NCI-H69 (cell line): ENCODE measurements around the gene PDLIM7.

ENCODE experiments used
- DNase-seq: peaks from one replicate; lab custom pipeline; 2025; lab: John Stamatoyannopoulos, UW

The PDLIM7 gene

GRCh38 chr5:177455661-177456590, 41.5 kb downstream of the PDLIM7 start:
- DNase-seq, result peak; percentile 98

- peak; percentile 96 for DNase-seq
Measured at GRCh38 chr5:177455036-177455660, 42.3 kb downstream of the PDLIM7 start.

DNA sequence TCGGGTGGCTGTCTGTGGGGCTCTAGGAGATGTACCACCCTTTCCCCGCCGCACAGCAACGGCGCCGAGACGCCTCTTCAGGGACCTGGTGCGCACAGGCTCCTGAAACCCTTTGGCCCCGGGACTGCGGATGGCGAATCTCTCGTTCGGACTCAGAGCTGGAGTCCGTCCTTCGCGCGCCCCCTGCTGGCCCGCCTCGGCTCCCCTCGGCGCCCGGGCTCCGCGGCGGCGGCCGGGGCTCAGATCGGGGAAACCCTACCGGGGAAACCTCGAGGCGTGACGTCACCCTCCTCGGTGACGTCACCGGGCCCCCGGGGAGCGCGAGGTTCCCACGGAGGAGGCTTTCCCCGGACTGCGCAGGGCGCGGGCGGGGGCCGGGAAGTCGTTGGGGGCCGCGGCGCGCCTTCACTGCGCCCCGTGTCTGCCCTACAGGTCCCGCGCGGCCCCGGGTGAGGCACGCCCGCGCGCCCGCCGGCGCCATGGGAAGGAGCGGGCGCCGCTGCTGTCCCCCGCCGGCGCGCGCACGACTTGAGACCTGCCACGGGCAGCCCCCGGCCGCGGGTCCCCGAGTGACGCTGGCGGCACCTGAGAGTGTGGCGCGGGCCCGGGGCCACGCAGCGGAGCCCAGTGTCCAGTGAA, 42.9 kb downstream of the PDLIM7 start:
- DNase-seq, result peak; percentile 93

- DNase-seq, result peak; percentile 84
Measured at GRCh38 chr5:177453852-177454396, 43.5 kb downstream of the PDLIM7 start.

- peak; percentile 60 for DNase-seq
Measured at GRCh38 chr5:177452688-177453638, 44.4 kb downstream of the PDLIM7 start.

GRCh38 chr5:177450667-177451424, 46.6 kb downstream of the PDLIM7 start:
- DNase-seq, result no peak

DNA sequence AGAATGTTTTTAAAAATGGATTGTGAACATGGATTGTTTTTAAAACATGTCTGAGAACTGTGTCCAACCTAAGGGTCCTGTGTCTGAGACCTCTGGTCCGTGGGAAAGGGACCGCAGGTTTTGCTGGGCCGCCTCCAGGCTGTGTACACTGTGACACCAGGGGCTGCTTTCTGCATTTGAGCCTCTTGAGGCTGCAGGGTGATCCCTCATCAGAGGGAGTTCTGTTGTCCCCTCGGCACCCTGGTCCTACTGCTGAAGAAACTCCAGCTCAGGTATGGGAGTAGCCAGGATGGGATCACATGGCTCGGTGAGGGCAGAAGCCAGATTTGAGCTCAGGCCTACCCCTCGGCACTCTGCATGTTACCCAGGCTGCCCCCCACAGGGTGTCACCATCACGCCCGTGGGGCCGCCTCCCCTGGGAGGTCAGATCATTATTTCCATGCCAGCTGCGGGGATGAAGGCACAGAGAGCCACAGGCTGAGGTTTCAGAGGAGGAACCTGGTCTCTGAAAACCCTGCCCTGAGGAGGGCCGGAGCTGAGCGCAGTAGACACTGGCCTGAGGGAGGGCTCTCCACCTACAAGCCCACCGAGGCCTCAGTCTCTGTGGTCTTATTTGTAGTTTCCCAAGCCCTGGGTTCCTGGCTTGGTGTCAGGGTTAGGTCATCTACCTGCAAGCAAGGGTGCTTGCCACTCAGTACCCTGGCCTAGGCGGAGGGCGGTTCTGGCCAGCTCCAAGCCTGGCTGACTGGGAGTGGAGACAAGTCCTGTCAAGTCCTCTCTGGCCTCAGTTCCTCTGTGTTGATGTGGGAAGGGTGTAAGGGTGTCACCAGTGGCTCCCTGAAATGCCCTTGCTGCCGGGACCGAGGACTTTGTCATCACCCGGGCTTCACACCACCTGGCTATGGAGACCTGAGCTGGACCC, 48.0 kb downstream of the PDLIM7 start:
- DNase-seq, result no peak

DNA sequence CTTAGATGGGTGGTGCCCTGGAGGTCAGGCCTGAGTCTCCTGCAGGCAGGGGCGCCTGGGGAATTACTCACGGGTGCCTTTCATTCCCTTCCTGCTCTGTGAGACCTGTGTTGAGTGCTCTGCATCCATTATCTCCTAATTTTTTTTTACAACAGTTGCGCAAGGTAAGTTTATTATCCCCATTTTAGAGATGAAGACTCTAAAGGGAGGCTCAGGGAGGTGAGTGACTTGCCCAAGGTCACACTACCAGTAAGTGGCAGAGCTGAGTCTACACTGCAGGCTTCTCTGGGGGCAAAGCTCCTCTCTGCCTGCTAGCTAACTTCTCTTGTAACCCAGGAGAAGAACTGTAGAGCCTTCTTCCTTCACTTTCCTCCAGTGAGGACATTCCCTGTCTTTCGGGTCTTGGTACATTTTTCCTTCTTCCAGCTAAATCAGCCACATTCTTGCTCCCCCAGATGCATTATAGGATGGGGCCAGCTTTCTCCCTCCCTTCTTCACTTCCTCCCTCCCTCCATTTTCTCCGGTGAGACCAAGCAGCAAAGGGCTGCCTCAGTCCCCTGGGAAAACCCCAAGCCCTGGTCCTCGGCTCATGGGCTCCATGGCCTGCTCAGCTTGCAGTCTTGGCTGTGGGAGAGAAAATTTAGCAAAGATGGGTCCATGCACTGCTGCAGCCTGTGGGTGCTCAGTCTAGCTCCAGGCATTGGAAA, 49.0 kb downstream of the PDLIM7 start:
- no peak for DNase-seq

DNA sequence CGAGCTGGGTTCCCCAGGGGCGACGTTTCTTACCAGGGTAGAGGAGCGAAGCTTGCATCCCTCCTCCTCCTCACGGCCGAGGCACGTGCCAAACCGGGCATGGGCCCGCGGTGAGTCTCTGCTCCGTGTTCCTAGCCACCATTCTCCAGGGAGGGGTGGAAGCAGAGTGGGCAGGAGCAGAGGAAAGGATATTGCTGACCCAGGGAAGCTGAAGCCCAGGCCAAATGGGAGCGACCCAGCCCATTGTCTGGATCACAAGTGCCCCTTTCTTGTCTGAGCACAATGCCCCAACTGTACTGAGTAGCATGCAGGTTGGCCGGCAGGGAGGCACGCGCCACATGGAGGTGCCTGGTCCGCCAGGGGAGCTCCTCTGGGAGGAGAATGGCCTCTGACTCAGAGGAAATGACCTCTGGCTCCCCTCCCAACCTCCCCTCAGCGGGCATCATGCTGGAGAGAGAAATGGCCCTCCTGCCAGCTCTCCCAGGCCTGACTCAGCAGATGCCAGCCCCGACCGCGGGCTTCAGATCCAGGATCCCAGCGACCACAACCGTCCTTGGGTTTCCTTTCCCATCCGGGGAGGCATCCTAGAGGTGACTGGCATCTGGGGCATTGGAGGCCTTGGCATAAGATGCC, 49.7 kb downstream of the PDLIM7 start:
- peak; percentile 81 for DNase-seq

- DNase-seq, result peak; percentile 95
Measured at GRCh38 chr5:177447066-177447610, 50.3 kb downstream of the PDLIM7 start.

DNA sequence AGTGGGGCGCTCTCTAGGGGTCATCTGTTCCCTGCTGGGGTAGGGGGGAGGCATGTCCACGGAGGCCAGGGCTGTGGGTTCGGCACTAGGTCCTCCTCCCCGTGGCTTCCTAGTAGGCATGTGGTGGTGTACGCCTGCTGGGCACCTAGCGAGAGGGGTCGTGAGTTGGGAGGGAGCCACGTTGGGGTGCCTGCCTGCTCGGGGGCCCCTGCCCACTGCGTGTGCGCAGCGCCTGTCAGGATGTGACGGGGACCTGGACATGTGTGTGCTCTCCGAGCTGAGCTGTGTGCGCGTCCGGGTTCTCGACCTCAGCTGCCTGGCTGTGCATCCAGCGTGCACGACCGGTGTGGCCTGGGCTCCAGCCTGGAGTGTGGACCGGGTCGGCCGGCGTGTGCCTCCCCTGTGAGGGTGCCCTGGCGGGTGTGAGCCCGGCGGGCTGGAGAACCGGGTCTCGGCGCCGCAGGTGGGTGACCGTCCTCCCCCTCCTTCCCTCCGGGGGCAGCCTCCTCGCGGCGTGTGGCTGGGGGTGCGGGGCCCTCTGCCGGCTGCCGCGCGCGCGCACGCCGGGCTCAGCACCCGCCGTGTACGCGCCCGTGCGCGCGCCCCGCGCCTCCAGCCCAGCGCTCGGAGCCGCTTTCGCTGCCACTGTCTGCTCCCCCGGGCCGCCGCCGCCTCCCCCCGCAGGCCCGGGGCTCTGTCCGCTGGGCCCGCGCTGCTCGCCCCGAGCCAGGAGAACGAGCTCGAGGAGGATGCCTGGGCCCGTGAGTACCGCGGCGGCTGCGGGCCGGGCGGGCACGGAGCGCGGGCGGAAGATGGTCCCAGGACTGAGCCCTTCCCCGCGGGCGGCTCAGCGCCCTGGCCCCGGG, 51.0 kb downstream of the PDLIM7 start, which contains the start of gene PRR7:
Gene PRR7 (plus strand): TSS at position 615 of the 866 bp plus-strand sequence. CDS start 8,254 bp downstream, outside the sequence.
- peak; percentile 90 for DNase-seq

DNA sequence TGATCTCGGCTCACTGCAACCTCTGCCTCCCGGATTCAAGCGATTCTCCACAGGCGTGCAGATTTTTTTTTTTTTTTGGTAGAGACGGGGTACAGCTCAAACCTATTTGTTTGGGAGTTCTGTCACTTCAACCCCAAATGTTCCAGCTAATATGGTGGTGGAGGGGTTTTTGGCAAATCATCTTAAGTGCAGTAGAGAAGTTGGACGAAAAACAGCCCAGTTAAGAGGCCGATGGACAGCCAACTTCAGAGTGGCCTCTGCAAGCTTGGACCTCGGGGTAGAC, 51.5 kb downstream of the PDLIM7 start:
- no peak for DNase-seq

DNA sequence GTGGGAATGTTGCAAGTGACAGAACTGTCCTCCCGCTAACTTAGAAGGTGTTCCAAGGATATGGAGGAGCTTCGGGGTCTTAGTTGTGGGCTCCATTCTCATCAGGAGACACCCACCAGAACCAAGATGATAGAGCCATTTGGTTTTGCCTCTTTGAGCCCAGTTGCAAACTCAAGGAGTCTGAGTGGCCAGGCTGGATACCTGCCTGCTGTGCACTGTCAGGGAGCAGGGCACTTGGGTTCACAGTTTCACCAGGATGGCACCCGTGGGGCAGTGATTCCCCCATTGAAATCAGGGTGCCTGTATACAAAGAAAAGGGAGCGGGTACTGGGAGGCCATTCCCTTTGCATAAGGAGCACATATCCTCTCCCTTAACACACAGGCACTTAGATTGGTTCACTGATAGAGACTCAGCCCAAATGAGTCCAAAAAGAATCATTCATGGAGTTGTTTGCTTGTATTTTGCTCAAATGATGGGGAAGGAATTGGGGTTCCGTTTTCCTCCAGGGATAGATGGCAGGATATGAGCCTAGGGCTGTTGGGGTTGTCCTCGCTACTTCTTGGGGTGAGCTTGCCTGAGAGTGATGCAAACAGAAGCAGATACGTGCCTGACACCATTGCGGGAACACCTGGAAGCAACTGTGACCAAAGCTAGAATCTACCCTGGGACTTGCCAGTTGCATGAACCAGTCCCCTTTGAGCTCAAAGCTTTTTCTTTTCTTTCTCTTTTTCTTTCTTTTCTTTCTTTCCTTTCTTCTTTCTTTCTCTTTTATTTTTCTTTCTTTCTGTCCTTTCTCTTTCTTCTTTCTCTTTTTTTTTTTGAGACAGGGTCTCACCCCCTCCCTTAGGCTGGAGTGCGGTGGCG, 52.1 kb downstream of the PDLIM7 start:
- DNase-seq, result no peak

- DNase-seq, result no peak
Measured at GRCh38 chr5:177444106-177445051, 53.0 kb downstream of the PDLIM7 start.
